NCI-H345 treated with DMSO at 0.1 percent for 48 hours (cell line): ENCODE measurements around the gene ZNRF3.
"Not testable (repeated sequence)": the region's sequence is repeated elsewhere in the genome, so short reads cannot be mapped to it uniquely, and the experiment has no call there.

Experiments used
- DNase-seq: peaks from one replicate; lab custom pipeline; 2025; ENCODE audit not compliant: unreplicated experiment; lab: John Stamatoyannopoulos, UW

The ZNRF3 gene

DNA sequence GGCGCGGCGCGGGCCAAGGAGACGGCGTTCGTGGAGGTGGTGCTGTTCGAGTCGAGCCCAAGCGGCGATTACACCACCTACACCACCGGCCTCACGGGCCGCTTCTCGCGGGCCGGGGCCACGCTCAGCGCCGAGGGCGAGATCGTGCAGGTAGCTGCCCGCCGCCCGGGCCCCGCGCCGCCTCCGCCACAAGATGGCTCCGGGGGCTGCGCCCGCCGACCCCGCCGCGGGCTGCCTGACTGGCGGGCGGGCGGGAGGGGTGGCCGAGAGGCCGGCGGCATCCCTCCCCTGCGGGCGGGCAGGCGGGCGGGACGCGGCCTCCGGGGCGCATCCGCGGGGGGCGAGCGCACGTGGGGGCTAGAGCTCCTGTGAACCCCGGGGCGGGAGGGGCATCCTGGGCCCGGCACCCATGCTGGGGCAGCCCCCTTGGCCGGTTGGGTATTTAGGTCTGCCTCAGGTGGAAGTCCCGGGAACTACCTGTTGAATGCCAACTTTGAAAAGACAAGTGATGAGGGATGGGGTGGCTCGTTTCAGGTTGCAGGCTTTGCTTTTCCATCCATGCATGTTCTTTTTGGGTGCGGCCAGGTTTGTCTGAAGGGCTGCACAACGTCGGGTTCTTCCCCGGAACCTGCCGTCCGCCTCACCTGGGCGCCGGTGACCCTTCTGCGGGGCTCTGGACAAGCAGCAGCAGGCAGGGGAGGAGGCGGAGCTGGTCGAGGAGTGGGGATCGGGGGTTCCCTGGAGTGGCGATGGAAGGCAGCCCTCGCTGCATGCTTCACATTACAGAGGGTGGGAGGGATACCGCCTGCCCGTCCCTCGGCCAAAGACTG lies 760 bp downstream of the ZNRF3 start:
- no peak for DNase-seq

DNA sequence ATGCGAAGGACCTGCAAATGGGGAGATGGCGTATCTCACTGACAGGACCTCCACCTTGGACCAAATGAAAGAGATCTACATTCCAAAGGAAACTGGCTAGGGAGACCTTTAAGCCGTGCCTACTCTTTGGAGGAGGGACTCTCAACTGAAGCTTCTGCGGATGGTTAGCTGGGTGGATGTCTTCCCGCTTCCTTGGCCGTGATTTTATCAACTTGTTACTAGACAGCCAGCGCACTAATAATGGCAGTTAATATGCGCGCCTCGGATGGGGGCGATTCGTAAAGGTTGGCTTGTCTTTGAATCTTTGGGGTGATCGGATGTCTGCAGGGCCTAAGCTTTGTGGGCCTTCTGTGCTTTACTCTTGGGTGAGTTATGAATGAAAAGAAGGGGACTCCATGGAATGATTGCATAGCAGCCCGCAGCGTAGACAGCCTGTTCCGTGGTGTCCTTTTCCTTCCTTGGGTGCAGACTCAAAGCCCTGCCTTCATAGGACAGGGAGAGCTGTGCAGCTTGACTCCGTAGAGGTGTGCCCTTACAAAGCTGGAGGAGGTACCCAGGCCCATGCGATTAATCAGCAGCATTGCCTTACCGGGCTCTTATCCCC lies 1.5 kb downstream of the ZNRF3 start:
- DNase-seq: no peak

DNA sequence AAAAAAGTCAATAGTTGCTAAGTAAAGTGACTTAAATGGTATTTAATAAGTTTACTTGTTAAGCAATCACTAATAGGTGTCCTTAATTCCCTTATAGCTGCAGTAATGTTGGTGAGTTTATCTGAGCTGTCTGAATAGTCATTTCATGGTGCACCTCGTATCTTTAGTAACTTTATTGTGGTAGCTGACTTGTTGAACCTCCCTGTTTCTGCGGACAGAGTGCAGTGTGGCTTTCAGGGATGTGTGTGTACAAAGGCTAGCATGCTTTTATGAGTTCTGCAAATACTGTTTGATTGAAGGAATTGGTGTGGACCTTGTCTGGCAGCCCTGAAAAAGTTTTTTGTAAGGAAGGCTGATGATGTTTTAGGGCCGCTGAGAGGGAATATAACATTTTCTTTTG lies 2.6 kb downstream of the ZNRF3 start:
- DNase-seq: no peak

DNA sequence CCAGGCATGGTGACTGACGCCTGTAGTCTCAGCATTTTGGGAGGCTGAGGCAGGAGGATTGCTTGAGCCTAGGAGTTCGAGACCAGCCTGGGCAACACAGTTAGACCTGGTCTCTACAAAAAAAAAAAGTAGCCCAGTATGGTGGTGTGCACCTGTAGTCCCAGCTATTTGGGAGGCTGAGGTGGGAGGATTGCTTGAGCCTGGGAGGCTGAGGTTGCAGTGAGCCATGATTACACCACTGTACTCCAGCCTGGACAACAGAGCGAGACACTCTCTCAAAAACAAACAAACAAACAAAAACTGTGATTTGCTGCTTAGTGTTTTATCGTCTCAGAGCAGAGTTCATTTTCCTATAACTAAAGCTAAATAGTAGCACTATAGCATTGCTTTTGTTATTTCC lies 3.3 kb downstream of the ZNRF3 start:
- DNase-seq: not testable (repeated sequence)

DNA sequence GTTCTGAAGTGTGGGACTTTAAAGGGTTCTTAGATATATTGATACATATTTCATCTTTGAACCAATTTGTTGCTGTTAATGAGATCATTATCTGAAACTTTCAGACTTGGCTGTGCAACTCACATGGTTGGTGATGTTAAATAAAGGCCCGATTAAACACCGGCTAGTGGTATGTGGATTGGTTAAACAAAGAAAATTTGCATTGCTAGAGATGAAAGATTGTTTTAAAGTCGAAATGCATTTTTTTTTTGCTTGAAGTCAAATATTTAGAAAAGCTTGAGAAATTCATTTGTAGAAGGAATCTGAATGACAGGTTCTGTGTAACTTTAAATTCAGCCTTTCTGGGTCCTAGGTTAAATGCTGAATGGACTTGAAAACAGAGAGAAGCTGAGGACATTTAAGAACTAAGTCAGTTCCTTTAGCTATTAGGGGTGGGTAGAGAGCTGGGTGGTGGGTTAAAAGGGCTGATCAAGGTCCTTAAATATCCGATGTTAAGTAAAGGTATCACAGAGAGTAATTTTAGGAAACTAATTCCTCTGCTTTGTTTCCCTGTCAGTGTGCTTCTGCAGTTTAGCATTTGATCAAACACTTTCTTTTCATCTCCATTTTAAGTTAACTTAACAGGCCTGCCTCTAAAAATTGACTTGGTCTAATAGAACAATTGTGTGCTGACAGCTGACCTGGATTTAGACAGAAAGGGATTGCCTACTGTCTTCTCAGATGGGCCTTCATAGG lies 4.5 kb downstream of the ZNRF3 start:
- no peak for DNase-seq

DNA sequence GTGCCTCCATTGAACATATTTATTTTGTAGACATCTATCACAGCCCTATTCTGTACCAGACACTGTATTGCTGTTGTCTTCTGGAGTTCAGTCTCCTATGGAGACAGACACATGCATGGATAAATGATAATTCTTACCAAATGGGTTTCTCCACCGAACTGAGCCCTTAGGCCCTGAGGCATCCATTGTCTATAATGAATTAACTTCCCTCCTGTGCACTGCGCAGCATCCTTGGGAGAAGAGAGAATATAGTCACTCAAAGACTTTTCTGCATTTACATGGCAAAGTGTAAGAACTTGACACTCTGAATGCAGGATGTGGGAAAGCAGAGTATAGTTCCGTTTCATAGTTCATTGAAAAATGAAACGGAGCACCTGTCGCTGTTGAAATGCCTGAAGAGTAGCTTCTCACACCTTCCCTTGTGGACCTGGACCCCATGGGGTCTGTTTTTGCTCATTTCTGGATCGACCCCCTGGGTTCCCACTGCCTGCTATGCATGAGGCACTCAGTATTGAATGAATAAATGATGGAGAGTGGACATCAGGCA lies 6.2 kb downstream of the ZNRF3 start:
- no peak for DNase-seq

DNA sequence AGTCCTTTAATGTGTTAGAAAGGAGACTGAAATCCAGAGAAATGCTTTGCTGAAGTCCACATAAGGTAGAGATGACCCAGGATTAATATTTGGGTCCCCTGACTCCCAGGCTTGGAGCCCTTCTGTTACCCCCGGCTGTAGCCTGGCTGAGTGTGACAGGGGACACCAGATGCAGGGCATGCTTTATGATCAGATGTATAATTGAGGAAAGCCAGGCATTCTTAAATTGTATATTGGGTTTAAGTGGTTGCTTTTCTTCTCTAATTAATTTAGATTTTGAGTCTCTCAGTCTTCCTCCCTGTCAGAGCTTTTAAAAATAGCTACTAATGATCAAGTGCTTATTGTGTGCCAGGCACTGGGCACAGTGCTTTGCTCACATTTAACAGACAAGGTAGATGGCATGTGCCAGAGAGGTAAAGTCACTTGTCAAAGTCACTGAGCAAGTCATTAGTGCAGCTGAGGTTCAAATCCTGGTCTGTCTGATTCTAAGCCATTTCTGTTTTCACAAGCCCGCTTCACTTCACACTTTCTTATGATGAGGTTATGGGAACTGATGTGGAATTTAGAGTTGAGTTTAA lies 7.9 kb downstream of the ZNRF3 start:
- no peak for DNase-seq

DNA sequence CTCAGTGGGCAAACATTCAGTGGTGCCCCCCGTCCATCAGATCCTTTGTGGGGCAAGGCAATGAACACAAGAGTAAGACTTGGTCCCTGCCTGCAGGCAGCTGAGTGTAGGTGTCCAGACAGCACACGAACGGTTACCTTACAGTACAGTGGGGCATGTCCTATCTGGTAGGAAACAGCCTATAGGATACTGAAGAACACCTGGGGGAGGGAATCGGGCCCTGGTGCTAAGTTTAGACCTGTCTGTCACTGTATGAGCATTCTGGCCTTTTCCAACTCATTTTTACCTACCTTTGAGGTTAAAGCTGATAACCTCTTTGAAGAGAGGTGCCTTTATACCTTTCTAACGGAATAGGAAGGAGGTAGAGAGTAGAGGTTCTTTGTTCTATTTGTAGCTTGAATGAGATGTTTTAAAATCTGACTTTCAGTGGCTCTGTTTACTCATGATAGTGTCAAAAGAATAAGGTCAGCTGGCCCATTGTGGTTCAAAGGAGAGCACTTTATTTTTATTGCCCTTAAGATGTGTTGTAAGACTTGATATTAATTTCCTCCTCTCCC lies 8.9 kb downstream of the ZNRF3 start:
- DNase-seq: no peak

DNA sequence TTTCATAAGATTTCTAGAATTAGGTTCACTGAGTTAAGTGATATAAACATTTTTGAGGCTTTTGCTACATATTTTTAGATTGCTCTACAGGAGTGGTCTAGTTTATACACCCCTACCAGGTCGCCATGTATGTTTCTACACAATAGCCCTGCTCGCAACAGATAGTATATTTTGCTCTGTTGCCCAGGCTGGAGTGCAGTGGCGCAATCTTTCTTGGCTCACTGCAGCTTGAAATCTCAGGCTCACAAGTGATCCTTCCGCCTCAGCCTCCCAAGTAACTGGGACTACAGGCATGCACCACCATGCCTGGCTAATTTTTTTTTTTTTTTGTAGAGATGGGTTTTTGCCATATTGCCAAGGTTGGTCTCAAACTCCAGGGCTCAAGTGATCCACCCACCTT lies 10.4 kb downstream of the ZNRF3 start:
- no peak for DNase-seq

DNA sequence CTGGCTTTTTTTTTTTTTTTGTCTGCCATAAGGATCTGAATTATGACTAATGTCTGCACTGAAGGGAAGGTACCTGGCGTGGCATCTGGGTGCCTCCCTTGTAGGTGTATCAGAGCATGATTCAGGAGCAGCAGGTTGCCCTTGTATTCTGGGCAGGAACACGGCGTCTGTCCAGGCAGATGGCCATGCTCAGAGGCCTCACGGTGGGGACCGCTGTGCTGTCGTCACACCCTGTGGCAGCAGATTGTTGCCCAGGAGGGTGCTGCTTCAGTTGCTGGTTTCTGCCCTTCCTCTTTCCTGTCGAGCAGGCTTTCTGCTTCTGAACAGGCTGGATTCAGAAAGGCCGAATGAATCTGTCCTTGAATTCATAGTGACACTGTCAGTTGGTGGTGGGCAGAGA lies 11.0 kb downstream of the ZNRF3 start:
- DNase-seq: no peak

DNA sequence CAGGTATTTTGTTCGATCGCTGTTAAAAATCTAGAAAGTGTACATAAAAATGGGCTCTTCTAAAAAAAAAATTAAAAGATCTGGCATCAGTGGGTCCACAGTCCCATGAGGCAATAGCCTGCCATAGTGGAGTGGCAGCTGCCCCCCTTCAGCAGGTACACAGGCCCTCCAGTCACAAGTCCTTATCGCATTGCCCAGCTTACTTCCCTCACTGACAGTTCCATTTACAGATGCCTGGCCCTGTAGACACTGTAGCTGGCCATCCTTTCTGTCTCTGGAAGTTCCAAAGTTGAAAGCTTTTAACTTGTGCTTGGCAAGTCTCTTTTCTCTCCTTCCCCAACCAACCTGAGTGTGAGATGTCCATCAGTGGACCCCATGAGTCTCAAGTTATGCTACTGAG lies 11.4 kb downstream of the ZNRF3 start:
- no peak for DNase-seq

DNA sequence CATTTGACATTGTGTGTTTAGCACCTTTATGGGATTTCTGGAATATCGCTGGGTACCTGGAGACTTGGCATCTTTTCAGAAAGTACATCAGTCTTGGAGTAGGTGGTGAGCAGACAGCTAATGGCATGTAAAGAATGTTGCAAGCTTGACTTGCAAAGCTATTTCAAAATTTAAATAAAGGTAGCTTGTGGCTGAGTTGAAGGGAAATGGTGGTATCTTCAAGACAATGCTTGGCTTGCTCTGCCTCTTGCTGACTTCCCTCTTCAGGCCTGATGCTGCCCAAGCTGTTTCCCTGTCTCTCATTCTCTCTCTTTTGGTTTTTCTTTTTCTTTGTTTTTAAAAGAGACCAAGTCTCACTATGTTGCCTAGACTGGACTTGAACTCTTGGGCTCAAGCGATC lies 13.2 kb downstream of the ZNRF3 start:
- no peak for DNase-seq

DNA sequence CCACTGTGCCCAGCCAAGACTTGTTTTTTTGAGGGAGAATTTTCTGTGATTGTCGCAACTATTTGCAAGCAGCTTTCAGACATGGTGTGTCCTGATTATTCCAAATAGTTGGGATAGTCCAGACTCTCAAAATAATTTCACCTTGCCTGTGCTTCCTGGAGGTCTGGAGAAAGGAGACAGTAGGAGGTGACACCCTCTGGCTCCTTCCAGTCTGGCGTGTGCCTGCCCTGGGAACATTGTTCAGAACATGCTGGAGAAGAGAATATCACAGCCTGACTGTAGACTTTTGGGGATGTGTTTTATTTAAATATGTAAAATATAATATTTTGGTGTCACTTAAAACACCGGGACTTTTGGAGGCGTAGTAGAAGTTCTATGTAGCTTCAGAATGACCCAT lies 14.9 kb downstream of the ZNRF3 start:
- DNase-seq: no peak

DNA sequence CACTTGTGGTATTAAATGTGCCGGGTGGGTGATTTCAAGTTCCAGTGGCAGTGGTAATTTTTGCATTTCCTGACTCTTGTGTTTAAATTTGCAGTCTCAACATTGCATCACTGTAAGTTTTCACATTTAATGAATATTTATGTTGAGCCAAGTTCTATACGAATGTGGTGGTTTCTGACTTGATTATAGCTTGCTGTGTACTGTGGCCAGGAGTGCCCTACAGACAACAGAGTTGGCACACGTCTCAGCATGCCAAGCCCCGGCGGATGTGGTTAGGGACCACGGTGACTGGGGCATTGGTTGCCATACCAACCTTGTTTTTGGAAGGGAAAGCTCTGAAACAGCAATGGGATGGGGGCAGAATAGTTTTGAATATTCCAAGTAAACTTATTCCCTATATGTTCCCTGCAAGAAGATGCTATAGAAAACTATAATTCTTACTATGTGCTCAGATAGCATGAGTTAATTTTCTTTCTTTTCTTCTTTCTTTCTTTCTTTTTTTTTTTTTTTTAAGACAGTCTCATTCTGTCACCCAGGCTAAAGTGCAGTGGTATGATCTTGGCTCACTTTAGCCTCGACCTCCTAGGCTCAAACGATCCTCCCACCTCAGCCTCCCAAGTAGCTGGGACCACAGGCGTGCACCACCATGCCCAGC lies 16.0 kb downstream of the ZNRF3 start:
- no peak for DNase-seq

DNA sequence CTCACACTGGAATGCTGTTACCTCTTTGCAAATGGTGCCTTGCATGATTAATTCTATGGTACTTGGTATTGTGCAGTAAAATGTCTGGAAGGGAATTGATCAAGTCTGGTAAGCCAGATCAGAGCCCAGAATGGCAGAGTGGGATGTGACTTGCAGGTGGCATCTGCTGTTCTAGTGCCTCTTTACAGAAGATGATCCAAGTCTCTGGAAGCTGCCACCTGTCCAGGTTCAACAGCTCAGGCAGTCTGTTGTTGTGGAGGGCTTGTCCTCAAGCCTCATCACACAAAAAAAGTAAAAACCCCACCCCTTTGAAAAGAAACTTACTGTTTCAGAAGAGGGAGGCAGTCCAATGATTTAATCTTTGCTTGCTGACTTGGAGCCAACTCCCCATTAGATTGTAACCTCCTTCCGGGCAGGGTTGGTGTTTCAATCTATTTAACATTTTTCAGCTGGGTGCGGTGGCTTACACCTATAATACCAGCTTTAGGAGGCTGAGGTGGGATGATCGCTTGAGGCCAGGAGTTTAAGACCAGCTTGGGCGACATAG lies 17.1 kb downstream of the ZNRF3 start:
- no peak for DNase-seq

DNA sequence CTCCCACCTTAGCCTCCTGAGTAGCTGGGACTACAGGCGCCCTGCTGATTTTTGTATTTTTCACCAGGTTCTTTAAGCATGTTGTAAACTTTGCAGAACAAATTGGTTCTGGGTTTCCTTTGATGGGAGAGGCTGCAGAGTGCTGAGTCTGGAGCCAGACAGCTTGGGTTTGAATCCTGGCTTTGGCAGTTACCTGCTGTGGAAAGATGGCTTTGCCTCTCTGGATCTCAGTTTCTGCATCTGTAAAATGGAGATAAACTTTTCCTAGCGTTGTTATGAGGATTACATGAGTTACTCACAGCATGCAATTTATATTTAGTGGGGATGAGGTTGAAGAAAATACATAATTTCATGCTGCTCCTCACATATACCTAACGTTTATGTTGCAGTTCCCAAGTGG lies 19.1 kb downstream of the ZNRF3 start:
- no peak for DNase-seq

DNA sequence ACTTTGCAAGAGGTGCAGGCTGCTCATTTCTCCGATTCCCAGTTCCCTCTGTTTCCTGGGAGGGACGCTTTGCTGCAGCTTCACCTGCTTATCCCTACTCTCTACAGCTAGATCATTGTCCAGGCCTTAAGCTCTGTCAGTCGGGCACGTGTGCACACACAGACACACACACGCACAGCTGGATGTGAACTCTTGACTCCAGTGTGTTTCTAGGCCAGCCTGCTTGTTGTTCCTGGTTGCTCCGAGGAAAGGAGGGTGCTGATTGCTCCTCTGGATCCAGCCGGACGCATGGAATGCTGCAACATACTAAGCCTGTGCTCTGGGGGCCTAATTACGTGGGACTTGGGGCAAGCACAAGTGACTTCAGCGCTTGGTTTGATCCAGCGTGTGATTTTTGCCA lies 19.7 kb downstream of the ZNRF3 start:
- DNase-seq: no peak

DNA sequence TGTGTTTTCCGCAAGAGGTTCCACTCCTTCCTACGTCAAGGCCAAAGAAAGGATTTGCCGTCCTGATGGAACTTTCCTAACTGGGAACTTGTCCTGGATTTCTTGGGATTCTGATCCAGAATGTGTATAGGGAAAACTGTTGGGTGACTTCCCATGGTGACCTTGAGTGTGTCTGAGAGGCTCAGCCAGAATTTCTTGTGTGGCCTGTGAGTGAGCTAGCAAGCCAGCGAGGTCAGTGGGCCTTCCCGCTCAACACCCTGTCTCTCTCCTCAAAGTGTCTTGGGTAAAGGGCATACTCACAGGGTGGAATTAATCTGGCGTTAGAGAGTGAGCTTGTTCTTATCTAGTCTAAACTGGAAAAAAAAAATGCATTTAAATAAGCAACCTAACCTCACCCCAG lies 20.4 kb downstream of the ZNRF3 start:
- DNase-seq: no peak

DNA sequence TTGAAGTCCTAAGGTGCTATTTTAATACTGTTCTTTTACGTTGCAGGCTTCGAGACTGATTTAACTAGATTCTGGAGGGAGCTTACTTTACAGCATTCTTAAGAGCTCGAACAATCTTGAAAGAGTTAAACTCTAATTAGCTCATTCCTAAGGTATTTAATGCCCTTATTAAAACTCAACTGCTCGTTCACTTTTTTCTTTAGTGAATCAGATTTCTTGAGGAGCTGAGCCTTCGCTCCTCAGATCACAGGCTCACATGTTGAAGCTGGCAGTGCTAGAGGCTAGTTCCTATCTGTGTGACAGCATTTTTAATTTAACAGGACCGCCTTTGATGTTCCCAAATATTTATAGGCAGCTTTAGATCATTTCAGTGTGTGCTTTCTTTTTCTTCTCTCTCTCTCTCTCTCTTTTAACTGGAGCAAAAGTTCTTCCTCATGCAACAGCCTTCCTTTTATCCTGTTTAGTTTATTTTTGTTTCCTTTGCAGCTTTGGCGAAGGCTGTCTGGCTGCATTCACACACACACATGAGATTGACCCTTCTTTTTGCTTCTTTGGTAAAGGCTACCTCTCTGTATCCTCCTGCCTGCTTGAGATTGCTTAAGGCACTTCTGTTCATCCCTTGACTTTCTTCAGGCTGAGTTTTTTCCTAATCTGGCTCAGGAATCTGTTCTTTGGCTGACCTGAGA lies 21.0 kb downstream of the ZNRF3 start:
- DNase-seq: no peak

DNA sequence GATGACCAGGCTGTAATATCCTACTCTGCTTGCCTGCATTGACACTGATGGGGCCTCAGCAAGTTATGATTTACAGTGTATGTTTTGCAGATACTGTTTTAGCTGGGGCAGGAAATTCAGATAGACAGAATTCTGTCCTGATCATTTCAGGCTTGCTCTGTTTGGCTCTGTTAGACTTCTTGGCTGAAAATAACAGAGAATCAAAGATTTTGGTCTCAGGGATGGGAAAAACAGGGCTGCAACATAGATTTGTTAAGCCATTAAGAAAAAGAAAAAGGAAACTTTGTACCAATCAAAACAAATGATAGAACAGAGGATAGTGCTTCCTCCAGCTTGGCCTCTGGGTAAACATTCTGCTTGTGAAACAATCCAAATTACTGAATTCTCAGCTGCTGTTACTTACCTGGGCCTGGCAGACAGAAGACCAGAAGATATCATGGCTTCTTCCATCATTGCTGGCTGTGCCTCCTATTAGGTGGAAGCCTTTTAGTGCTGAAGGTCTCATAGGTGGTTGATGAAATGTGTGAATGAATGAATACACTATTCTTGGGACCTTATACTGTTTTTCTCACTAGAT lies 22.0 kb downstream of the ZNRF3 start:
- DNase-seq: no peak
